HCT116 (cell line): ENCODE measurements around the gene AK3. TPM values are rescaled to one million over a fixed set of nuclear protein-coding genes. Genes with fewer than 3 reads are reported as not detected.

ENCODE experiments used
- ATAC-seq: fragments of 200-7000 bp; cut with Tn5 transposase; 2 replicates; pipeline ENCODE4 v1.9.1; 2020; ENCODE audit warnings: mild to moderate bottlenecking, moderate library complexity
- BruUV-seq: library from RNA; stranded (reverse); fragments of 400-500 nt; replicated peaks from 2 replicates; lab custom pipeline; 2021; lab: Mats Ljungman, UMichigan
- CTCF ChIA-PET: fragments of 300-600 bp; sonication (Branson Sonifier 250); formaldehyde crosslinking; loops from one replicate; lab custom pipeline; 2021; ENCODE audit warnings: antibody characterized with exemption; lab: Charles Lee
- POLR2A ChIA-PET: fragments of 300-600, 350-600 bp; sonication (Branson Sonifier 250); formaldehyde crosslinking; loops from one replicate; lab custom pipeline; 2021; ENCODE audit warnings: antibody characterized with exemption; lab: Charles Lee
- RAD21 ChIA-PET, 2 experiments: fragments of 300-600 bp; sonication (Branson Sonifier 250); formaldehyde crosslinking; loops; one replicate each; lab custom pipeline; 2023; ENCODE audit warnings: low total read pairs in 2 of 2; ENCODE audit not compliant: uncharacterized antibody in 2 of 2, unreplicated experiment in 2 of 2, low non-redundant PET in 1 of 2; lab: Charles Lee
- DNase-seq: peaks from one replicate; pipeline ENCODE4 v3.0.0-alpha.2; 2010; ENCODE audit warnings: low read depth, low spot score
- H2AFZ ChIP-seq: fragments of 200-600 bp; shearing (Covaris generic), sonication (generic); 2 replicates; pipeline ENCODE4 v1.6.1; 2017; ENCODE audit warnings: low read depth, mixed run types, mixed read lengths, antibody characterized with exemption, low read length; ENCODE audit not compliant: poor library complexity, severe bottlenecking
- H3K27ac ChIP-seq: 2 replicates; pipeline ENCODE4 v1.5.1; 2012; ENCODE audit warnings: low read depth, low read length
- H3K27me3 ChIP-seq: fragments of 200-600 bp; sonication (generic); 2 replicates; pipeline ENCODE4 v1.6.1; 2016; ENCODE audit warnings: mixed run types, low read length, mixed read lengths; ENCODE audit not compliant: insufficient read depth
- H3K36me3 ChIP-seq, 2 experiments: fragments of 200-500 bp in 1 of 2; fragments of 200-600 bp in 1 of 2; sonication (Bioruptor generic) in 1 of 2; sonication (generic) in 1 of 2; 2 replicates each; pipeline versions ENCODE4 v1.5.1 to v1.6.1; 2014 to 2016; ENCODE audit warnings: low read length in 2 of 2, inconsistent platforms in 1 of 2, mixed read lengths in 1 of 2, mixed run types in 1 of 2; ENCODE audit not compliant: insufficient read depth in 2 of 2, control insufficient read depth in 1 of 2
- H3K4me1 ChIP-seq, 2 experiments: fragments of 200-600 bp in 1 of 2; sonication (generic) in 1 of 2; 2 replicates each; pipeline versions ENCODE4 v1.5.1 to v1.6.1; 2012 to 2017; ENCODE audit warnings: low read length in 2 of 2, inconsistent platforms in 1 of 2, mild to moderate bottlenecking in 1 of 2, mixed read lengths in 1 of 2, mixed run types in 1 of 2, moderate library complexity in 1 of 2; ENCODE audit not compliant: insufficient read depth in 2 of 2, control insufficient read depth in 1 of 2
- H3K4me2 ChIP-seq: fragments of 200-600 bp; sonication (generic); 2 replicates; pipeline ENCODE4 v1.6.1; 2017; ENCODE audit warnings: mixed run types, low read length, mixed read lengths
- H3K4me3 ChIP-seq, 2 experiments: fragments of 200-600 bp in 1 of 2; sonication (generic) in 1 of 2; replicated peaks in 1 of 2; 2 replicates each; pipeline ENCODE4 v1.5.1; 2011 to 2016; ENCODE audit warnings: low read length in 2 of 2, control low read depth in 1 of 2, low read depth in 1 of 2, mild to moderate bottlenecking in 1 of 2, mixed read lengths in 1 of 2, mixed run types in 1 of 2
- H3K79me2 ChIP-seq: fragments of 200-600 bp; sonication (generic); 2 replicates; pipeline ENCODE4 v1.6.1; 2017; ENCODE audit warnings: mild to moderate bottlenecking, mixed run types, low read length, moderate library complexity, mixed read lengths; ENCODE audit not compliant: insufficient read depth
- H3K9ac ChIP-seq: fragments of 200-600 bp; sonication (generic); 2 replicates; pipeline ENCODE4 v1.6.1; 2016; ENCODE audit warnings: low read length, mixed read lengths
- H3K9me2 ChIP-seq: fragments of 200-600 bp; sonication (generic), shearing (Covaris generic); 2 replicates; pipeline ENCODE4 v1.6.1; 2017; ENCODE audit warnings: mixed run types, mild to moderate bottlenecking, moderate library complexity; ENCODE audit not compliant: insufficient read depth
- H3K9me3 ChIP-seq, 2 experiments: fragments of 200-500 bp in 1 of 2; fragments of 200-600 bp in 1 of 2; sonication (Bioruptor generic) in 1 of 2; sonication (generic) in 1 of 2; 2 replicates each; pipeline ENCODE4 v1.6.1; 2014 to 2017; ENCODE audit warnings: low read length in 2 of 2, mixed read lengths in 2 of 2, inconsistent platforms in 1 of 2, low read depth in 1 of 2, mild to moderate bottlenecking in 1 of 2, mixed run types in 1 of 2, moderate library complexity in 1 of 2; ENCODE audit not compliant: control insufficient read depth in 1 of 2, insufficient read depth in 1 of 2
- H4K20me1 ChIP-seq: fragments of 200-600 bp; sonication (generic), shearing (Covaris generic); 2 replicates; pipeline ENCODE4 v1.6.1; 2017; ENCODE audit warnings: mixed run types, mild to moderate bottlenecking, moderate library complexity; ENCODE audit not compliant: insufficient read depth
- EZH2 ChIP-seq: fragments of 200-600 bp; sonication (generic); IDR thresholded peaks from 2 replicates; pipeline ENCODE4 v1.6.1; 2017; ENCODE audit warnings: antibody characterized with exemption, mixed run types
- POLR2A ChIP-seq: IDR thresholded peaks from 2 replicates; pipeline ENCODE4 v1.7.0; 2011; ENCODE audit warnings: borderline replicate concordance; ENCODE audit not compliant: insufficient read depth, insufficient read length; ENCODE audit errors: extremely low read depth
- TCF7L2 ChIP-seq: IDR thresholded peaks from 2 replicates; pipeline ENCODE4 v1.7.0; 2011; ENCODE audit warnings: borderline replicate concordance, inconsistent platforms; ENCODE audit not compliant: insufficient read depth, insufficient read length; ENCODE audit errors: extremely low read depth
- ZNF274 ChIP-seq: fragments of 200-500 bp; sonication (Bioruptor generic); IDR thresholded peaks from 2 replicates; pipeline ENCODE4 v1.6.1; 2014; ENCODE audit warnings: mild to moderate bottlenecking, low read depth, low read length, inconsistent platforms
- intact Hi-C: fragments of 100-400 bp; cut with micrococcal nuclease; formaldehyde crosslinking; loops from 2 replicates; pipeline ENCODE4 v1.10.0; 2022
- total RNA-seq: library from RNA; stranded (reverse); gene quantifications from one replicate; pipeline ENCODE4 v1.2.1, GENCODE V29; 2021; ENCODE audit not compliant: unreplicated experiment
- TF ChIP-seq, protein P1 (sequence below): IDR thresholded peaks from 2 replicates; pipeline ENCODE4 v1.6.1; 2012
- TF ChIP-seq, protein P2 (sequence below): IDR thresholded peaks from 2 replicates; pipeline ENCODE4 v1.6.1; 2012

AK3 gene
- total RNA-seq, 1 experiment from 2014 or later, result 43.0 TPM

DNA sequence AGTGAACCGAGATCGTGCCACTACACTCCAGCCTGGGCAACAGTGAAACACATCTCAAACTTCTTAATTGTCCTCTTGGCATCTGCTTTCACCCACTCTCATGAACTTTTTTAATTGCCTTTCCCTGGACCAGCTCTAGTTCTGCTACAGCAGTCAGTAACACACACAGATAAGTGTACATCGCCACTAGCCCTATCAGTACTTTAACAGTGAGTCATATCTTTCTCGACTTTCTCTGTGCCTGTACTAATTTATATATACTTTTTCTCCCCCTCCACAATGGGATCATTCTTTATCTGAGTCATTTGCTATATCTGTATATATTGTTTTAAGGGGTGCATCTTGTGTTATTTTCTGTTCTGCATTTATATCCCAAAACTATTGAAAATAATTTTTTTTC is 54.9 kb downstream of the AK3 start:
- H3K79me2 ChIP-seq, result peaks cover 54% of the 10 kb centered on the region
- DNase-seq, result no peak
- peaks cover 14 to 22% of the 10 kb centered on the region in 2 experiments; a peak in 3 of 4 replicates for H3K36me3 ChIP-seq
- ChIA-PET POLR2A (no interaction called here), CTCF (no interaction called here), RAD21 (no interaction called here)
- H3K27me3 ChIP-seq, result no peaks in the 10 kb centered on the region
- no peaks in the 10 kb centered on the region for H3K9me2 ChIP-seq
- BruUV-seq, result no TSS peak
- H3K27ac ChIP-seq, result no peak overlapping the region
- H2AFZ ChIP-seq, result no peak overlapping the region
- H3K9ac ChIP-seq, result no peak overlapping the region
- no peaks in the 10 kb centered on the region for H4K20me1 ChIP-seq
- peaks cover 1 to 3% of the 10 kb centered on the region in 2 experiments; a peak in 2 of 4 replicates for H3K4me1 ChIP-seq
- no peak overlapping the region for H3K4me3 ChIP-seq
- H3K9me3 ChIP-seq, result no peaks in the 10 kb centered on the region
- intact Hi-C loops, result no loop called here
- no peak for TF ChIP-seq POLR2A
- no peak overlapping the region for H3K4me2 ChIP-seq
- ATAC-seq, result no peak

DNA sequence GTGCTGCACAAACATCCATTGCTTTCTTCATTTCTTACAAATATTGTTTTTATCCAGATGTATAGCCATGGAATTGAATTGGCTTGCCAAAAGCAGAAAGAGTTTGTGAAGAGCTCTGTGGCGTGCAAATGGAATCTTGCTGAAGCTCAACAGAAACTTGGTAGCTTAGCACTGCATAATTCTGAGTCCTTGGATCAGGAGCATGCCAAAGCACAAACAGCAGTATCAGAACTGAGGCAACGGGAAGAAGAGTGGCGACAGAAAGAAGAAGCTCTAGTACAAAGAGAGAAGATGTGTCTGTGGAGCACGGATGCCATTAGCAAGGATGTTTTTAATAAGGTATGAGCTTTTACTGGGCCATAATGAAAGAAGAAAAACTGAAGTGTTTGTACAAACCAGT is 56.2 kb downstream of the AK3 start:
- no peak overlapping the region for H3K4me3 ChIP-seq
- peaks cover 6 to 12% of the 10 kb centered on the region in 2 experiments; a peak in 3 of 4 replicates for H3K4me1 ChIP-seq
- TF ChIP-seq TCF7L2 (no peak), EZH2 (no peak), ZNF274 (no peak)
- TF ChIP-seq, protein P1, sequence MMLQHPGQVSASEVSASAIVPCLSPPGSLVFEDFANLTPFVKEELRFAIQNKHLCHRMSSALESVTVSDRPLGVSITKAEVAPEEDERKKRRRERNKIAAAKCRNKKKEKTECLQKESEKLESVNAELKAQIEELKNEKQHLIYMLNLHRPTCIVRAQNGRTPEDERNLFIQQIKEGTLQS, result no peak
- TF ChIP-seq, protein P2, sequence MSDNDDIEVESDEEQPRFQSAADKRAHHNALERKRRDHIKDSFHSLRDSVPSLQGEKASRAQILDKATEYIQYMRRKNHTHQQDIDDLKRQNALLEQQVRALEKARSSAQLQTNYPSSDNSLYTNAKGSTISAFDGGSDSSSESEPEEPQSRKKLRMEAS, result no peak
- H3K4me2 ChIP-seq, result no peak overlapping the region
- no peak overlapping the region for H3K27ac ChIP-seq
- ATAC-seq, result no peak
- no peaks in the 10 kb centered on the region for H3K27me3 ChIP-seq
- RAD21 ChIA-PET, result no interaction called here
- no peak overlapping the region for H2AFZ ChIP-seq
- POLR2A ChIA-PET, result no interaction called here
- peaks cover 14 to 15% of the 10 kb centered on the region in 2 experiments; a peak in 3 of 4 replicates for H3K36me3 ChIP-seq
- H3K79me2 ChIP-seq, result peaks cover 67% of the 10 kb centered on the region
- no peaks in the 10 kb centered on the region for H3K9me3 ChIP-seq
- intact Hi-C loops, result no loop called here
- CTCF ChIA-PET, result no interaction called here
- no TSS peak for BruUV-seq
- H3K9me2 ChIP-seq, result no peaks in the 10 kb centered on the region
- H4K20me1 ChIP-seq, result no peaks in the 10 kb centered on the region
- H3K9ac ChIP-seq, result no peak overlapping the region
- DNase-seq, result no peak
